NCI-H2081 (cell line): ENCODE measurements around the gene S100G.

Experiments used
- DNase-seq, 2 experiments: peaks; one replicate each; lab custom pipeline; 2025; lab: John Stamatoyannopoulos, UW

The S100G gene

GRCh38 chrX:16651391-16652024, 1.6 kb downstream of the S100G start:
- no peak for DNase-seq

DNA sequence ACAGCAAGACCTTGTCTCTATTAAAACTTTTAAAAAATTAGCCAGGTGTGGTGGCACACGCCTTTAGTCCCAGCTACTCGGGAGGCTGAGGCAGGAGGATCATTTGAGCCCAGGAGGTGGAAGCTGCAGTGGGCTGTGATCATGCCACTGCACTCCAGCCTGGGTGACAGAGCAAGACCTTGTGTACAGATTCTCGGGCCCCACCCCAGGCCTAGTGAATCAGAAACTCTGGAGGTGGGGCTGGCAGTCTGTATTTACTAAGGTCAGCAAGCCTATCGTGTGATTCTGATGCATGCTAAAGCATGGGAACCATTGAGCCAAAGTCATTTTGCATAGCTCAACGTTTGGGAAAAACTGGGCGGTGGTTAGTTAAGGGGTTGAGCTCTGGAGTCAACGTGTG, 3.5 kb downstream of the S100G start:
- DNase-seq = no peak

GRCh38 chrX:16654093-16654492, 4.1 kb downstream of the S100G start:
- DNase-seq = no peak

DNA sequence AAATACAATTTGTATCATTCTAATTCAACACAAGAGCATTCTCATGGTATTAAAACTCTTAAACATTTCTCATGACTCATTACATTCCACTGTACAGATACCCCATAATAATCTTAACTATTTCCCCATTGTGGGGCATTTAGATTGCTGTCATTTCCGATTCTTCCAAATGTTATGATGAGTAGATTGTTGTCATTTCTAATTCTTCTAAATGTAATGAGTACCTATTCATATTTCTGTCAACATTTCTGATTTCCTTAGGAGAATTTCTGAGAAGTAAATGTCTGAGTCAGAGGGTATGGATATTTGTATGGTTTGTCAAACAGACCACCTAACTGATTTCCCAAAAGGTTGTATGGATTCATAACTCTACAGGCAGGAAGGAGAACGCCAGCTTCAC, 8.3 kb downstream of the S100G start:
- DNase-seq = no peak

DNA sequence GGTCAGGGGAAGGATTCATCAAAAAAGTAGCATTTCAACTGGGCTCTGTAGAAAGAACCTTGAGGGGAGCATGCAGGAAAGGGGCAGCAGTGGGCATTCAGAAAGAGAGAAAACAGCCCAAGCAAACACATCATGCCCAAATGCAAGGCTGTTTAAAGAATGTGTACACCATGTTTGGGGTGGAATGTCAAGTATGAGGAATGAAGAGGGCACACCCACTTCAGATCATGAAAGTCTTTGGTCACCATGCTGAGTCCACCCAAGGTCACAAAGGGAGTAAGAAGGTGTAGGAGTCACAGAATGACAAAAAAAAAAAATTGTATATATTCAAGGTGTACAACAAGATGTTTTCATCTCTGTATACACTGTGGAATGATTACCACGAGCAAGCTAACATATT, 9.4 kb downstream of the S100G start:
- DNase-seq = no peak

GRCh38 chrX:16661495-16661894, 11.5 kb downstream of the S100G start:
- no peak for DNase-seq

GRCh38 chrX:16662402-16662801, 12.4 kb downstream of the S100G start:
- DNase-seq = no peak

DNA sequence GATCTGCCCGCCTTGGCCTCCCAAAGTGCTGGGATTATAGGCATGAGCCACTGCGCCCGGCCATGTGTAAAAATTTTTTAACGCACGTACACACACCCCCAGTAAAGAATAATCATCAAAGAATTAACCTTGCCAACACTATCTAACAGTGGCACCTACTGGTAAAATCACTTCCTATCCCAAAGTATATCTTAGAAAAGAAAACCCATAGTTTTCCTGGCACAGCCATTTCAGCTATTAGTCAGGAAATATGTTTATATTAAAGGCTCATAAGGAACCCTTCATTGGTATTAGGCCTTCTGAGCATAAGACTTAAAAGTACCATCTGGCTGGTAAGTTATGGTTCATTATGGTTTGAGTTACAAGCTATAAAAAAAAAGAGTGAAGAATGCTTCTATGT, 14.1 kb downstream of the S100G start:
- no peak for DNase-seq

DNA sequence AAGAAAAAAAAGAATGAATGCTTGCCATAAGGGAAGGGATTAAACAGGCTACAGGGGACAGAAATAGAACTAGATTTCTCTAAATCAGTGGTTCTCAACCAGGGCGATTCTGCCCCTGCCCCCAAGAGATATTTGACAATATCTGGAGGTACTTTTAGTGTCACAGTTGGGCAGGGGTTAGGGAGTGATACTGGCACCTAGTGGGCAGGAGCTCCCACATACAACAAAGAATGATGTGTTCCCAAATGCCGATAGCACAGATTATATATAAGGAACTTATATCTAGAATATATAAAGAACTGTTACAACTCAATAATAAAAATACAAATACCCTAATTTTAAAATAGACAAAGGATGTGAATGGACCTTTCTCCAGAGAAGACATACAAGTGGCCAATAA, 14.7 kb downstream of the S100G start:
- no peak for DNase-seq

DNA sequence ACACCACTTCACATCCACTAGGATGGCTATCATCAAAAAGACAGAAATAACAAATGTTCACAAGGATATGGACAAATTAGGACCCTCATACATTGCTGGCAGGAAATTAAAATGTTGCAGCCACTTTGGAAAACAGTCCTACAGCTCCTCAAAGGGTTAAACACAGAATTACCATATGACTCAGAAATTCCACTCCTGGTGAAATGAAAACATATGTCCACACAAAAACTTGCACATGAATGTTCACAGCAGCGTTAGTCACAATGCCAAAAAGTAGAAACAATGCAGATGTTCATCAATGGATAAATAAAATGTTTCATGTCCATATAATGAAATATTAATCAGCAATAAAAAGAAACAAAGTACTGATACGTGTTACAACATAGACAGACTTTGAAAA, 15.1 kb downstream of the S100G start:
- DNase-seq = no peak

DNA sequence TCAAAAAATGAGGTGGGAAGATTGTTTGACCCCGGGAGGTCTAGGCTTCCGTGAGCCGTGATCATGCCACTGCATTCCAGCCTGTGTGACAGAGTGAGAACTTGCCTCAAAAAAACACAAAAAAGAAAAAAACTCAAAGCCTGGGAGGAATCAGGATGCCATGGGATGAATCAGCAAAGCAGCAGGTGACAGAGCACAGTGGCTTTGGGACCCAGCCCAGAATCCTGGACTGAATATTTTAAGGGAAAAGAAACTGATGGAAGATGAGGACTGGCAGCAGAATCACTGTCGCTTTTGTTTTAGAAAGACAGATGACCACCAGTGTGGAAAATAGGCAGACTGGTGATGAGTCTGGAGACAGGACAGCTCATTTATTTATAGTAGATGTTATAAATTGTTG, 16.6 kb downstream of the S100G start:
- DNase-seq = no peak

GRCh38 chrX:16671005-16671404, 21.0 kb downstream of the S100G start:
- peak; percentile 3 to 21 for DNase-seq

DNA sequence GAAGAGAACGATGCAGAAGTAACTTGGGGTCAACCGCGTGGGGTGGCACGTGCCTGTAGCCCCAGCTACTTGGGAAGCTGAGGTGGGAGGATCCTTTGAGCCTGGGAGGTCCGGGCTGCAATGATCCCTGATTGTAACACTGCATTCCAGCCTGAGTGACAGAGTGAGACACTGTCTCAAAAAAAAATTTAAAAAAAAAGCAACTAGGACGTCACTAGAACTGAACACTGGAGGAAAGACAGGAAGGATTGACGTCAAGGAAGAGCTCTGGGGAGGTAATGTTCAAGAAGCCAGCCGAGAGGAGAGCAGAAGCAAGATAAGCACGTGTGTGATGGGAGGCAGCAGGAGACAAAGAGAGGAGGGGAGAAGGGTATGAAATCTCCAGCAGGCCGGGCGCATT, 28.7 kb downstream of the S100G start:
- no peak for DNase-seq

- no peak for DNase-seq
These were observed 33.2 kb downstream of the S100G start for GRCh38 chrX:16683007-16683664.

GRCh38 chrX:16687514-16687913, 37.6 kb downstream of the S100G start:
- no peak for DNase-seq

GRCh38 chrX:16695079-16695676, 45.2 kb downstream of the S100G start:
- peak; percentile 34 to 35 for DNase-seq

- DNase-seq = no peak
These were observed 47.0 kb downstream of the S100G start for GRCh38 chrX:16696956-16697355.

DNA sequence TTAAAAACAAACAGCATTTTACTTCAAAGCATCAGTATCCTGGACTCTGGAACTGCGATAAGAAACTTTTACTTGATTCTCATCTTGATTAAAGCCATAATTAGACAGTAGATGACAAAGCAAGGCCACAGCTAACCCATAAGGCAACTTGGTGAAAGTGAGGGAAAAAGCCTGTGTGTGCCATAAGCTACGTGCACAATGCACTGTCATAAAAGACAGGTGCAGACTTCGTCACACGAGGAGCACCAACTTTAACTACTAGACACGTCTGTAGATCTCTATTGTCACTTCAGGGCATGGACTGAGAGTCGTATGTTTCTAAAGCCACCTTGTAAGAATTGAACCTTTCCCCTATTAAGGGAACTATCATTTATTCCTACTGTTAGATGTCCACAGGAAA, 49.4 kb downstream of the S100G start:
- DNase-seq = no peak

DNA sequence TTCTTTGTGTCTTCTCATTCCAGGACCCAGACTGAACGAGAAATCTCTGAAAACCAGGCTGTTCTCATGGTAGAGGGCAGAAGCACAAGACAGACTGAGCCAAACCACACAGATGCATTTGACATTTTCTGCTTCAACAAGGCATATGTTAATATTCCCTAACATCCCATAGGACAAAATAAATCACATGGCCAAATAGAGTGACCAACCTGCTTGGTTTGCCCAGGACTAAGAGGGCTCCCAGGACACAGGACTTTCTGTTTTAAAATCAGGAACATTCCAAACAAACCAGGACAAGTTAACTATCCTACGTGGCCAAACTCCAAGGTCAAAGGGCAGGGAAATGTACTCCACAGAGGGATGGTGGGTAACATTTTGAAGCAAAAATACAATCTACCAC, 50.8 kb downstream of the S100G start:
- no peak for DNase-seq

GRCh38 chrX:16702700-16703599, 53.0 kb downstream of the S100G start:
- no peak for DNase-seq
